ENCODE data around the gene NCK1.

The NCK1 gene

DNA sequence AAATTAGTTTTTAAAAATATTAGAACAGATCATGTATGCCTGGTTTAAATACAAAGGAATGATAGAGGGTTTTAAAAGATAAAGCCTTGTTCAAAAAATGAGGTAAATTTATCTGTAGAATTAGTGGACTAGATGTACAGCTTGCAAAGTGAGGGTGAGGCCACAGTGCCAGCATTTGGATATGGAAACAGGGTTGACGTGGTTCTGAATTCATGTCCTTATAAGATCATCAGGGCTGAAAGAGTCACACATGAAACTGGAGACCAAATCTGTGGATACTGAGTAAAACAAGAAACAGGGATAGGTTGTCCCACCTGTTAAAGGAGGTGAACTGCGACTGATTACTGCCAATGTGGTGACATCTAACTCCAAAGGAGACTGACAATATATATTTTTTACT lies 46.3 kb downstream of the NCK1 start:
- no peak for DNase-seq (ENCODE audit: low read depth)

DNA sequence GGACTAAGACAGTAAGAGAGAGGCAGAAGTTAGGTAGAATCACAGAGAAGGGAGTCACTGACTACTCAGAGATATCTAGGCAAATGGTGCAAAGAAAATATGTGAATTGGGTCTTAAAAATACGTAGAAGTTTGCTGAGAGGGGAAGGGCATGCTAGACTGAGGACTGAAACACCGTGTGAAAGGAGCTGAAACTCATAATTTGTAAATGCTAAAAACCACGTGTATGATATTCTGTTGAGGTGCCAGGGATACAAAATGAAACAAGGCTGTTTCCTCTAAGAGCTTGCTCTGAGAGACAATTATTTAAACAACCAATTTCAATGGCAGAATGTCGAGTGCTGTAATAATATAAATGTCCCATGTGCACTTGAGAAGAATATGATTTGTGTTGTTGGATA lies 47.2 kb downstream of the NCK1 start:
- DNase-seq (ENCODE audit: low read depth) = no peak

DNA sequence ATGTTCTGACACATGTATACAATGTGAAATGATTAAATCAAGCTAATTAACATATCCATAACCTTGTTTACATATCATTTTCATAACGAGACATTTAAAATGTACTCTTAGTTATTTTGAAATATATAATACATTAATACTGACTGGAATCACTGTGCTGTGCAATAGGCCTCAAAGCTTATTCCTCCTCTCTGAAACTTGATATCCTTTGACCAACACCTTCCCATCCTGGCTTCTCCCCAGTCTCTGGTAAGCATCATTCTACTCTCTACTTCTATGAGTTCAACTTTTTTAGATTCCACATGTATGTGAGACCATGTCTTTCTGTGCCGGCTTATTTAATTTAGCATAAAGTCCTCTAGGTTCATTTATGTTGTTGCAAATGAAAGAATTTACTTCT lies 48.7 kb downstream of the NCK1 start:
- no peak for DNase-seq (ENCODE audit: low read depth)

DNA sequence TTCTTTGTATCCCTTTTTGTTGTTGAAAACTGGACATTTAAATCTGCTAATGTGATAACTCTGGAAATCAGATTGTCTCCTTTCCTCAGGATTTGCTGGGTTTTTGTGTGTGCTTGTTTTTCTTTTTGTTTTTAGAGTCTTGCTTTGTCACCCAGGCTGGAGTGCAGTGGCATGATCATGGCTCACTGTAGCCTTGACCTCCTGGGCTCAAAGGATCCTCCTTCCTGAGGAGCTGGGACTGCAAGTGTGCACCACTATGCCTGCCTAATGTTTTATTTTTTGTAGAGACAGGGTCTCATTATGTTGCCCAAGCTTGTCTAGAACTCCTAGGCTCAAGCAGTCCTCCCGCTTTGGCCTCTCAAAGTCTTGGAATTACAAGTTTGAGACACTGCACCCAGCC lies 51.2 kb downstream of the NCK1 start:
- DNase-seq (ENCODE audit: low read depth) = no peak

DNA sequence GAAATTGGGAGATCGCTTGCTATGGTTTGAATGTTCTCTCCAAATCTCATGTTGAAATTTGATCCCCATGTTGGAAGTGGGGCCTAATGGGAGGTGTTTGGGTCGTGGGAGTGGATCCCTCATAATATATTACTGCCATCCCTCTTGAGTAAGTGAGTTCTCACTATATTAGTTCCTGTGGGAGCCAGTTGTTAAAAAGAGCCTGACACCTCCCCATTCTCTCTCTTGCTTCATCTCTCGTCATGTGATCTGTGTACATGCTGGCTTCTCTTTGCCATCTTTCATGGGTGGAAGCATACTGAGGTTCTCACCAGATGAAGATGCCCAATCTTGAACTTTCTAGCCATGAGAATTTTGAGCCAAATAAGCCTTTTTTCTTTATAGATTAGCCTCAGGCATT lies 52.7 kb downstream of the NCK1 start:
- peak; percentile 33 for DNase-seq (ENCODE audit: low read depth)

DNA sequence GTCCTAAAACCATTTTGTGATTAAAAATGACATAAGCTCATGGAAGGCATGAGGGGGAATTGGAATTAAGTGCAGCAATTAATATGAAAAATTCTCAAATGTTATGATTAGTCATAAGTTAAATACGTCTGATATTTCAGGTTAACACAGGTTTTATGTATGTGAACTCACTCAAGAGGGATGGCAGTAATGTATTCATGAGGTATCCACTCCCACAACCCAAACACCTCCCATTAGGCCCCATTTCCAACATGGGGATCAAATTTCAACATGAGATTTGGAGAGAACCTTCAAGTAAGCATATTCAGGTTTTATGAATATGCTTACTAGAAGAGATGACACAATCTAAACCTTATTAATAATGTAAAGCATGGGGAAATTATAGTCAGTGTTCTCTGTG lies 54.2 kb downstream of the NCK1 start:
- no peak for DNase-seq (ENCODE audit: low read depth)

DNA sequence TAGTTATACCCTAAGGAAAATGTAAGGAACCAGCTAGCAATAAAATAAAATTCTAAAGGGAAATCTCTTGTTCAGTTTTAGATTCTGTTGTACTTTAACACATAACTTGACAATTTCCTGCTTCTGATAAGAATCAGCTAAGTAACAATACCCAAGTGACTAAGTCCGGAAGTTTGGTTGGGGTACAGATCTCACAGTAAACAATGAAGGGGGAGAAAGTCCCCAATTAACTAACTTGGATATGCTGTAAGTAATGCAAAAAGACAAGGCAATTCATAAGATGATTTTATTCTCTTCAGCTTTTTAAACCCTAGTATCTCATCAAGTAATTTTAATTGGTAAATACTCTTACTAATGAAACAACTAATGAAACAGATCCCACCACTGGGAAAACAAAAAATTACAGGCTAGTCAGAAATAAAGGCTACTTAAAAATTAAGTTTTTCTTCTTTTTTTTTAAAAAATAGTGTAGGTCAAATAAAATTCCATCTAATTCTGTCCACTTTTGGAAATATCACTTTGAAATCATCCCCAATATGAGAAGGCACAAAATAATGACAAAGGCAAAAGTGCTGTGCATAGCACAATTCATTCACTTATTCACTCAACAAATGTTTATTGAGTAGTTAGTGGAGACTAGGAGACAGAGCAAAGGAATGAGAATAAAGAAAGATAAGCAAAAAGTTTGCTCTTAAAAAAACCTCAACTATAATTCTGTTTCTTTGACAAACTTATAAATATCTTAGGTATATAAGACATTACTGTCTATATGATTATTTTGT lies 58.0 kb downstream of the NCK1 start:
- no peak for DNase-seq (ENCODE audit: low read depth)

DNA sequence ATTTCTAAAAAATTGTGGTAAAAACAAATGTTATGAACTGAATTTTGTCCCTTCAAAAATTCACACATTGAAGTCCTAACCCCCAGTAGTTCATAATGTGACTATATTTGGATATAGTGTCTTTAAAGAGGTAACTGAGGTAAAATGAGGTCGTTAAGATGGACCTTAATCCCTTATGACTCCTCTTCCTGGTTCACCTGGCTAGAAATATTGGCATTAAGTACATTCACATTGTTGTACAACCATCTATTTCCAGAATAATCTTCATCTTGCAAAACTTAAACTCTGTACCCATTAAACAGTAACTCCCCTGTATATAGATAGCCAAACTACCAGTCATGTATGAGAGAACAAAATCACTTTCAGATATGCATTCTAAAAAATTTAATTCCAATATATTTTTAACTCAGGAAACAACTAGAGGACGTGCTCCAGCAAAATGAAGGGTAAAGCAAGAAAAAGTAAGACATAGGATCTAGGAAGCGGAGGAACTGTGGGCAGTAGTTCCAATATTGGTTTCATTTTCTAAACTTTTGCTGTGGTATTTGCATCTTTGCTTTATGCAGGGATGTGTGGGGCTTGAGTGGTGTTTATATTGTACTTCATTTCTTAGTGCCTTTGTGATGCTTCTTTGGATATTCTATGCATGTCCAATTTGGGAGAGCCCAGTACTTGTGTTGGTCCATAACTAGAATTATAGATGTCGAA lies 59.0 kb downstream of the NCK1 start:
- DNase-seq (ENCODE audit: low read depth) = no peak

DNA sequence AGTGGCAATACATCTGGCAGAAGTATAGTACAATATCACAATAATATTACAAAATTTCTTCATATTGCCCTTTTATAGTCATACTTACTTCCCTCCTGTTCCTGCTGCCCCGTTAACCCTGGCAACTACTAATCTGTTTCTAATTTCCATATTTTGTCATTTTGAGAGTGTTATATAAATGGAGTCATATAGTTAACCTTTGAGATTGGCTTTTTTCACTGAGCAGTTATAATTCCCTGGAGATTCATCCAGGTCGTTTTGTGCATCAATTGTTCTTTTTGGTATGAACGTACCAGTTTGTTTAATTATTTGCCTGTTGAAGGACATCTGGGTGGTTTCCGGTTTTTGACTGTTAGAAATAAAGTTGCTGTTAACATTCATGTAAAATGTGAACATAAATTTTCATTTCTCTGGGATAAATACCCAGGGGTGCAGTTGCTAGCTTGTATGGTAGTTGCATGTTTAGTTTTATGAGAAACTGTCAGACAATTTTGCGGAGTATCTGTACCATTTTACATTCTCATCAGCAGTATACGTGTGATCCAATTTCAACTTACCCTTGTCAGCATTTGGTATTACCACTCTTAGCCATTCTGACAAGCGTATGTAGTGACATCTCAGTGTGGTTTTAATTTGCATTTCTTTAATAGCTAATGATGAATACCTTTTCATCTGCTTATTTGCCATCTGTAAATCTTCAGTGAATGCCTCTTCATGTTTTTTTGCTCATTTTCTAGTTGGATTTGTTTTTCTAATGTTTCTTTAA lies 63.6 kb downstream of the NCK1 start:
- no peak for DNase-seq (ENCODE audit: low read depth)

DNA sequence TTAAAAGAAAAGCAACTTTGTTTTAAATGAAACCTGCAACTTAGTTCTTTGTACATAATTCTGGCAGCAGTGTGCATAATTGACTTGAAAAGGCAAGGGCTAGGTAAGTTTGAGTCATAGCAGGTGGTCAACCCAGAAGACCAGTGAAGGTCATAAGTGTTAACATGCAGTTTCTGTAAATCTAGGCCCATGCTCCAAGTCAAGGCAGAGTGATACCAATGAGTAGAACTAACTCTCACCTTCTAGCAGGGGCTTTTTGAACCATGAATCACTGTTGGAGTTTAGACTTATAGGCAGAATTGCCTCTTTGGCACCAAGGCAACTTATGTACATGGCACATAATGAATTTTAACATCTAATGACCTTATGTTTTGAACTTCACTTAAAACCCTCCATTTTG lies 66.2 kb downstream of the NCK1 start:
- DNase-seq (ENCODE audit: low read depth) = no peak

DNA sequence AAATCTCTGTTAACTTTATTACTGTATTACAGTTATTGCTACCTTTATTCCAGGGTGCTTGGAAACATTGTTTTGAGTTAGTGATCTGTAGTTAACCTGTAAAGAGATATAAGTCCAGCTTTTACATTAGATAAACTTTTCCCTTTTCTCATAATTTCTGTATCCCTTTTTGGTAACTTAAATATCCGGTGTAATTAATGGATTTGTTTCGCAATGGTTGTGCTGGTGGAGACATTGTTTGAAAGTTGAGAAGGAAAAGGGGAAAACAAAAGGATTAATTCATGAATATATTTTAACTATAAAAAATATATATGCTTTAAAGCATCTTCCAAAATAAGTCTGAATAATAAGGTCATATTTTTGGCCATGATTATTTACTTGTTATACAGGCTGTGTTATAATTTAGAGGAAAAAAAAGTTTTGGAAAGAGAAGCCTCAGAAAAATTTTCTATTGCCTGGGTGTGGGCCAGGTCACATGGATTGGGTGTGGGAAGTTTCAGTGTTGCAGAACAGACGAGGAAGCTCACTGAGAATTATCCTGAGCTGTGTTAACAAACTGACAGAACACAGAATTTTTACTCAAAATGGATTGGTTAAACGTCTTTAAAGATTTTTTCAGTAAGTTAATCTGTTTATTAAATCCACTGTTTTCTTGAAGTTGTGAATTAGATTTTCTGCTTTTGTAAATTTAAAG lies 68.1 kb downstream of the NCK1 start:
- DNase-seq (ENCODE audit: low read depth) = peak; percentile 69

DNA sequence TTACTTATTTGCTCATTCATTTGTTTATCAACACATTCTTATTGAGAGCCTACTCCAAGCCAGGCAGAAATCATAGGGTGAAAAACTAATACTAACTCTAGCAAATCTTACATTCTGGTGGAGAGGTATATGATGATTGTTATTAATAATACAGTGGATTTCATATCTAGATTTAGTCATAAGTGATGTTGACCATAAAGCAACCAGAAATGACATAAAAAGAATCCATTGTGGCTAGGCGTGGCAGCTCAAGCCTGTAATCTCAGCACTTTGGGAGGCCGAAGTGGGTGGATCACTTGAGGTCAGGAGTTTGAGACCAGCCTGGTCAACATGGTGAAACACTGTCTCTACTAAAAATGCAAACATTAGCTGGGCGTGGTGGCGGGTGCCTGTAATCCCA lies 69.6 kb downstream of the NCK1 start:
- no peak for DNase-seq (ENCODE audit: low read depth)

DNA sequence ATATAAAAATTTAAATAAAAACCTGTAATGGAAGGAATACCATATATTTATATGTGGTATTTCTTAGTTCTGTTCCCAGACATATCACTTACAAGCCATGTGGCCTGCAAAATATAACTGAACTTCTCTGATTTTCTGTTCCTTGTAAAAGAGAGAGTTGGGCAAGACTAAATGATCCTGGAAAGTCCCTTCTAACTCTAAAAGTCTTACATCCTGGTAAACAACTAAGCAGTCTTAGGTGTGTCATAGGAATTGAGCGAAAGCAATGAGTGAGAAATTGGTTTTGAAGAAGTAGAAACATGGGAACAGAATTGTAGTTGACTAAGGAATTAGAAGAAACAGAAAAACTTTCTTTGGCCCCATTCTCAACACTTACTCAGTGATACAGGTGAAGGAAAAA lies 70.5 kb downstream of the NCK1 start:
- DNase-seq (ENCODE audit: low read depth) = peak; percentile 46

DNA sequence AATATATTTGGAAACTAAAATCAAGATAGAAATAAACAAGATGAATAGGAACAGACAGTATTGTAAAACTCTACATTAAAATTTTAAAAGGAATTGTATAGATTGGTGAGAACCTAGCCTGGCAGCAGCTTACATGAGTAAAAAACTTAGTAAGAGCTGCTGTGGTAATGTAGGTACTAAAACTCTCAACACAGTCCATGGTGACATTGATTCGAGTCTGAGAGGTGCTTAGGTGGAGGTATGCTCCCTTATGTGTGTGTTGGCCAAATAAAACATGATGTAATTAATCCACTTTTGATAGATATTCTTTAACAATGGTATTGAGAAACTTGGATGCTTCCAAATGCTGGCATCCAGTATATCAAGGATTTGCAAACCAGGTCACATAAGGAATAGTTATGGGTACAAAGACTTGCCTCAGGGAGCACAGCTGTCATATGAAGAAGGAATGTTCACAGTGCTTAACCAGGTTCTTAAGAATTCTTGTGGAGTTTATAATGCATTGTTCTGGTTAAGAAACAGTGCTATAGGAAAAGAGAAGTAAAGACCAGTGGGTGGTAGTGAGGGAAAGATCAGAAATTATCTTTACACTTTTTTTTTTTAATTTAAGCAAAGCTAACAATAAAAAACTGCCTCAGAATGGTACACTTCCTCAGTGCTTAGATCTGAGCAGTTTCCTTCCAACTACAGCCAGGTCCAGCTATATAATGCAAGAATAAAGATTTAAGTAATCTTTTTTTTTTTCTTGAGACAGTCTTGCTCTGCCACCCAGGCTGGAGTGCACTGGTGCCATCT lies 71.2 kb downstream of the NCK1 start:
- DNase-seq (ENCODE audit: low read depth) = no peak

DNA sequence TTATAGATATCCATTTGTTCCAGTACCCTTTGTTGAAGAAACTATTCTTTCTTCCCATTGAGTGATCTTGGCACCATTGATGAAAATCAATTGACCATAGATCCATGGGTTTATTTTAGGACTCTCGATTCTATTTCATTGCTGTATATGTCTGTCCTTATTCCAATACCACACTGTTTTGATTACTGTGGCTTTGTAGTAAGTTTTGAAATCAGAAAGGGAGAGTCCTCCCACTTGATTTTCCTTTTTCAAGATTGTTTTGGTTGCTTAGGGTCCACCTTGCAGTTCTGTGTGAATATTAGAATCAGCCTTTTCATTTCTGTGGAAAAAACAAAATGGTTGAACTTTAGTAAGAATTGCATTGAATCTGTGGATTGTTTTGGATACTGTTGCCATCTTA lies 75.2 kb downstream of the NCK1 start:
- DNase-seq (ENCODE audit: low read depth) = no peak

DNA sequence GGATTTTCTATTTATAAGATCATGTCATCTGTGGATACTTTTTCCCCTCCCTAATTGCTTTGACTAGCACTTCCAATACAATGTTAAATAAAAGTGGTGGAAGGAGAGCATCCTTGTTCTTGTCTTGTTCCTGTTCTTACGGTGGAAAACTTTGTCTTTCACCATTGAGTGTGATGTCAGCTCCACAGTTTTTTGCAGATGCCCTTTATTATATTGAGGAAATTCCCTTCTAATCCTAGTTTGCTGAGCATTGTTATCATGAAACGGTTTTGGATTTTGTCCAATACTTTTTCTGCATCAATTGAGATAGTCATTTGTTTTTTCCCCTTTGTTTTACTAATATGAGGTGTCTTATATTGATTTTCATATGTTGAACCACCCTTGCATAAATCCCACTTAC lies 75.8 kb downstream of the NCK1 start:
- DNase-seq (ENCODE audit: low read depth) = no peak

DNA sequence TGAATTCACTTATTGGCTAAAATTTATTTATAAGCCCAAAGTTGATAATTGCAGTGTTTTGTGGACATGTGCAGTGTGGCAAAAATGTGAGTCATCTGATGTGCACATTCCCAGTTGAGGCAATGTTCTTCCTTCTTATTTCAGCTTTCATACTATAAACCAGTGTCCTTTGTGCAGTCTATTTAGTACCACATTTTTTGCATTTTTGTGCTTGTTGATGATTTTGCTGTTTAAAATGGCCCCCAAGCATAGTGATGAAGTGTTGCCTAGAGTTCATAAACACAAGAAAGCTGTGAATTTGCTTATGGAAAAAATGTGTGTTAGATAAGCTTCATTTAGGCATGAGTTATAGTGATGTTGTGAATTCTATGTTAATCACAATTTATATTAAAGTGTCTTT lies 76.3 kb downstream of the NCK1 start:
- peak; percentile 64 for DNase-seq (ENCODE audit: low read depth)

DNA sequence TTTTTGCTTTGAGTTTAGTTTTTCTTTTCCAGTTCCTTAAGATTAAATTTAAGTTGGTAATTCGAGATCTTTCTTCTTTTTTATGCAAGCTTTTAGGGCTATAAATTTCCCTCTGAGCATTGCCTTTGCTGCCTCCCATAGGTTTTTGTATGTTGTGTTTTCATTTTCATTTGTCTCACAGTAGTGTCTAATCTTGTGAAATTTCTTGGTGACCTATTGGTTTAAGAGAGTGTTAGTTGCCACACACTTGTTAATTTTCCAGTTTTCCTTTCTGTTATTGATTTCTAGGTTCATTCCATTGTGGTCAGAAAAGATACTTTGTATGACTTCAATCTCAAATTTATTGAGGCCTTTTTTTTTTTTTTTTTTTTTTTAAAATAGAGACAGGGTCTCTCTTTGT lies 77.5 kb downstream of the NCK1 start:
- no peak for DNase-seq (ENCODE audit: low read depth)

DNA sequence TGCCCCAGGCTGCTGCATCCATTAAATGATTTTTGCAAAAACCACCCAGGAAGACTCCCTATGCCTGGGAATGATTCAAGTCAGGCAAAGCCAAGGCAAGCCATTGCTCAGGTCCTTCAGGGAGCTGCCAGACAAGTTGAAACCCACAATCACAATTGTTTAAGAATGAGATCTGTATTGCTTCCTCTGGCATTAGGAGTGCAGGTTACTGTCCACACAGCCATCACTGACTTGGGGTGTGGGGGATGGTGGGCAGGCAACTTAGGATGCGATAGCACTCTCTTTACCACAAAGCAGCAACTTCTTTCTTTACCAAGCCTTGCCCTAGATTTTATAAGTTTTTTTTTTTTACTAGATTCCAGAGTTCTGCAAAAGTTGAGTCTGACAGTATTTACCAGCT lies 80.8 kb downstream of the NCK1 start:
- no peak for DNase-seq (ENCODE audit: low read depth)

DNA sequence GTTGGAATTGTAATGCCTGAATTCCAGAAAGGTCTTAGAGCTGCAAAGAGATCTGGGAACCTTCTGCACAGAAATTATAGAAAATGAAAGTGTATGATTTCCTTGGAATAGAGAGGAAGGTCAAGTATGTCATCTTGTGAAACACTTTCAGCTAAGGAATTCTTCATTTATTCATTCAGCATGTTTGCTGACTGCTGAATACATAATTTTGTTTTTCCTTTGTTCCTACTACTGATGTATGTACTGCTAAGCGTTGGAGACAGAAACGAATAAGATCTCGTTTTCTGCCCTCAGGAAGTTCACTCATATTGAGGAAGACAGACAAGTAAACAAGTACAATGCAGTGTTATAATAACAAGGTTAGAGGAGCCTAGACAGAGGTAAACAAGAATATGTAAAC lies 81.4 kb downstream of the NCK1 start:
- DNase-seq (ENCODE audit: low read depth) = peak; percentile 43

DNA sequence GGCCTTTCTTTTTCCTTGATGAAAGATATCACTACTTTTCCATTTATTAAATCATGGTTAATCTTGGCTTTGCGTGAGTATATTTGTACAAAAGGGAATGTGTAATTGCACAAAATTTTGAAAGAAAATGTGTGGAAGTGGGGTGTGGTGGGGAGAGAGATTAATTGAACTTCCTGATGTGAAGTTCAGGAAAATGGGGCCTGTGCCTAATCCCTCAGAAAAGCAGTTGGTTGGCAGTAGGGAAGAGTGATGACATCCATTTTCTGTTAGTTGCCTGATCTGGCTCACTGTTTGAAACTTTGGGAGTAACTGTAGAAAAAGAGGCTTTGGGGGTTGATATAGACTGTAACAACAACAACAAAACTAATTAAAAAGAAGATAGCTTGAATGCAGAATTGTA lies 85.0 kb downstream of the NCK1 start:
- DNase-seq (ENCODE audit: low read depth) = no peak

DNA sequence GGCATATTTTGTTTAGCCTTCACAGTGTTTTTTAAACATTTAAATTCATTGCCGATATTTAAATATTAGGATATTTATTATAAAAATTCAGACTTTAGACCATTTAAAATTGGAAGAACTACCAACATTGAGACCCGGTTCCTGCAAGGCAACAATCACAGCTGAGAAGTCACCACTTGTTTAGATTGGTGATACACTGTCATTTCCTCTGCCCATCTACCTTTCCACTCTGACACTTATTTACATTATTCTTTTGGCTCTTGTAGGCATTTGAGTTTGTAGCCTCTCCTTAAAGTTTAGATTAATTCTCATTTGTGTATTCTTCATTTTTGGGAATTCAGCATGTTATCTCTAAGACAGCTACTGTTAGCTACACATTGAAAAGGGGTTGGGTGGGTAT lies 85.5 kb downstream of the NCK1 start:
- DNase-seq (ENCODE audit: low read depth) = no peak

Measured in amniotic epithelial cell (primary cell).